Astrocyte of the cerebellum (primary cell): Measurements from ENCODE around the gene SPNS2.
A peak's percentile ranks its signal among the peaks of the same experiment; 100 is the strongest.

ENCODE experiments used
- DNase-seq: peaks from one replicate; pipeline ENCODE4 v3.0.0-alpha.2; 2011; ENCODE audit warnings: low read depth
- H3K4me3 ChIP-seq: 2 replicates; pipeline ENCODE4 v1.5.1; 2011; ENCODE audit warnings: mild to moderate bottlenecking, low read depth, low read length, moderate library complexity
- in situ Hi-C: cut with HindIII; loops from 2 replicates; pipeline ENCODE4 v1.10.0; 2017; ENCODE audit warnings: low sequenced_read_pairs
- TF ChIP-seq, protein P1 (sequence below): IDR thresholded peaks from 2 replicates; pipeline ENCODE4 v1.5.1; 2012; ENCODE audit warnings: low read length, low read depth, moderate library complexity, mild to moderate bottlenecking; ENCODE audit errors: missing control alignments

SPNS2 gene

DNA sequence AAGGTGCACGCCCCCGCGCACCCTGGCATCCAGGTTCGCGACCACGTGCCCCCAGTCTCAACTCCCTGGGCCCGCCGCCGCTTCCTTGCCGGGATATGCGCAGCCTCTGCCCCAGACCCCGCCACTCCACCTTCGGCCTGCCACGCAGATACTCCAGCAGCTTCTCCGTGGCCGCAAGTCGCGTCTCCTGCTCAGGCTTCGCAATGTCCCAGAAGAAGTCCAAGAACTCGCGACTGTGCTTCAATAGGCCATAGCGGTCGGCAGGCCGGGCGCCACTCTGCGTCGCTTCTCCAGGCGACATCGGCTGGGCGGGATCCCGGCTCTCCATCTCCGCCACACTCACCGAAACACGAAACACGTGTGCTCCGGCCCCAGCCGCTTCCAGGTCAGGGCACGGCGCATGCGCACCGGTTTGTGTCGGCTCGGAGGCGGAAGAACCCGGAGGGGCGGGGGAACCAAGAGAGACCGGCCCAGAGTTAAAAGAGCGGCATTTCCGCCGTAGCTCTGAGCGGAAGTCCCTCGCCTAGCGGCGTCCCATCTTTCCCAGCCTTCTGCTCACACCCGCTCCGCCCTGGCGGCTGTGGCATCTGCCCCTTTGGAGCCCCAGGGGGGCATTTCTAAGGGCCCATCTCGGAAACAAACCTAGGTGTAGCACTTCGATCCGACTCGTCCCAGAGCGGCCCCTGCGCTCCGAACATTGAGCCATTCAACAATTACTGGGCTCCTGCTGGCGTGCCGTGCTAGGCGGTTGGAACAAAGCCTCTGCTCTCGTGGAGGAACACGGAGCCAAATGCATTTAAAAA lies 56.5 kb downstream of the SPNS2 start, which contains the start of gene MYBBP1A:
TSS of gene MYBBP1A (minus strand) at position 388 of the 803 bp plus-strand sequence. CDS start at position 328, 60 bp downstream.
- TF ChIP-seq, protein P1, sequence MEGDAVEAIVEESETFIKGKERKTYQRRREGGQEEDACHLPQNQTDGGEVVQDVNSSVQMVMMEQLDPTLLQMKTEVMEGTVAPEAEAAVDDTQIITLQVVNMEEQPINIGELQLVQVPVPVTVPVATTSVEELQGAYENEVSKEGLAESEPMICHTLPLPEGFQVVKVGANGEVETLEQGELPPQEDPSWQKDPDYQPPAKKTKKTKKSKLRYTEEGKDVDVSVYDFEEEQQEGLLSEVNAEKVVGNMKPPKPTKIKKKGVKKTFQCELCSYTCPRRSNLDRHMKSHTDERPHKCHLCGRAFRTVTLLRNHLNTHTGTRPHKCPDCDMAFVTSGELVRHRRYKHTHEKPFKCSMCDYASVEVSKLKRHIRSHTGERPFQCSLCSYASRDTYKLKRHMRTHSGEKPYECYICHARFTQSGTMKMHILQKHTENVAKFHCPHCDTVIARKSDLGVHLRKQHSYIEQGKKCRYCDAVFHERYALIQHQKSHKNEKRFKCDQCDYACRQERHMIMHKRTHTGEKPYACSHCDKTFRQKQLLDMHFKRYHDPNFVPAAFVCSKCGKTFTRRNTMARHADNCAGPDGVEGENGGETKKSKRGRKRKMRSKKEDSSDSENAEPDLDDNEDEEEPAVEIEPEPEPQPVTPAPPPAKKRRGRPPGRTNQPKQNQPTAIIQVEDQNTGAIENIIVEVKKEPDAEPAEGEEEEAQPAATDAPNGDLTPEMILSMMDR = peak; percentile 15
- in situ Hi-C loops = no loop called here
- DNase-seq = peak; percentile 81

DNA sequence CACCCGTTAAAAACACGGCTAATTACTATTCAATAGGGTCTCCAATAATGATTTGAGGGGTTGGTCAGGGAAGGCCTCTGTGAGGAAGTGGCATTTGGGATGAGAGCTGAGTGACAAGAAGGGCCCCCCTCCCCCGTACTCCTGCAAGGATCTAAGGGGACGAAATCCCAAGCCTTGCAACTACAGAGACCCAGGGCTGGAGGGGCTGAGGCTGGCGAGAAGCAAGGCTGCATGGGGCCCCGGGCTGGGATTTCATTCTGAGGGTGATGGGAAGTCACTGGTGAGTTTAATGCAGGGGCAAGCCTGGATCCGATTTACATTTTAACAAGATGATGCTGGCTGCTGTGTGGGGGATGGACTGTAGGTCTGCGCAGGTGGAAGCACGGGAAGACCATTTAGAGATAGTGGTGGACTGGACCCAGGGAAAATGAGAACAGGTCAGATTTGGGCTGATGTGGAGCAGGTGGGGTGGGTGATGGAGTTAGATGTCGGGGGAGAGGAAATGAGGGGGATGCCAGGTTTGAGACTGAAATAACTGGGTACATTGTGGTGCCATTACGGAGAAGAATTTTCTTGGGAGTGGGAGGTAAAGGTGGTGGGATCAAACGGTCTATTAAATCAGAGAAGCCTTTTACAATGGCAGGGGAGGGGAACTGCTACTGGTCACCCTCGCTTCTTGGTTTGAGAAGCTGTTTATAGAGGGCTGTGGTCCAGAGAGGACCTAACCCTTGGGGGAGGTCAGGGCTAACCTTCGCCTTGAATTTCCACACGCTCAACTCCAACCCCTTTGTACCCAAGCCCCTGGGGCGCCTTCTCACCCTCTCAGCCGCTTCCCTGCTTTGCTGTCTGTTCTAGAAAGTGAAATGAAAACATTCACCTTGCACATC lies 57.4 kb downstream of the SPNS2 start:
- H3K4me3 ChIP-seq = peak overlapping the region; percentile 91
- DNase-seq = no peak
- TF ChIP-seq, protein P1 = no peak
- in situ Hi-C loops = no loop called here

More for the DNA sequence above, 56.5 kb downstream of the SPNS2 start, which contains the start of gene MYBBP1A:
- H3K4me3 ChIP-seq = peak within 1 kb of the TSS; percentile 91

DNA sequence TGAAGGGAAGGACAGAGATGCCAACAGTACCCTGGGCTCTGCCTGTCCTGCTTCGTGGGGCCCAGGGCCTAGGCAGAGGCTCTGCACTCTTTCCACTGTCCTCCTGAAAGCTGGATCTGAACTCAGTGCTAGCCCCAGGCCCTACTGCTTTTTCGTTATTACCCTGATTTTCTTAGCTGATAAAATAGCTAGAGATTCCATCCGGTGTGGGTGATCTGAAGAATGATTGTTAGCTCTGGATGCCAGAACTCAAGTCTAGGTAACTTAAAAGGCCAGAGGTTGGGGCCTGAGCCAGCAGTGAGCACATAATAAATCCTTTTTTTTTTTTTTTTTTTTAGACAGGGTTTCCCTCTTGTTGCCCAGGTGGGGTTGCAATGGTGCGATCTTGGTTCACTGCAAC lies 58.3 kb downstream of the SPNS2 start:
- TF ChIP-seq, protein P1 = no peak
- no peak overlapping the region for H3K4me3 ChIP-seq
- in situ Hi-C loops = no loop called here
- no peak for DNase-seq

DNA sequence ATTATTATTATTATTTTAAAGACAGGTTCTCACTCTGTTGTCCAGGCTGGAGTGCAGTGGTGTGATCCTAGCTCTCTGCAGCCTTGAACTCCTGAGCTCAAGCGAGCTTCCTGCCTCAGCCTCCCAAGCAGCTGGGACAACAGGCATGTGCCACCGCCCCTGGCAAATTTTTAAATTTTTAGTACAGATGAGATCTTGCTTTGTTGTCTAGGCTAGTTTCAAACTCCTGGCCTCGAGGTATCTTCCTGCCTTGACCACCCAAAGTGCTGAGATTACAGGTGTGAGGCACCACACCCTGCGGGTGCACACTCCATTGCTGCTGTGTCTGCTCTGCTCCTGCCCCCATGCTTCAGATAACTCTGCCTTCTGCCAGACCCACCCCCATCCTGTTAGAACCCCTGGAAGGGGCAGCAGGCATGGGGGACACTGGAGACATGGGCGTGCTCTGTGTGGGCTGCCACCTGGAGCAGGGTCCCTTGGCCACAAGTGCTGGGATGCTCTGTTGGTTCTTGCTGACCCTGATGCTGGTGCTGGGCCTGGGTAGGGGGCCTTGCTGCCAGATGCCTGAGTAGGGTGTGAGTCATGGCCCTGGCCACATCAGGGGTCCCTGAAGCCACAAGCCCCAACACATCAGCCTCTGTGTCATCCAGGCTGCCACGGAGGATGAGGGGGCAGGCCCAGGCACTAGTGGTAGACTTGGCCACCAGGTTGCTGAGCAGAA lies 59.1 kb downstream of the SPNS2 start:
- in situ Hi-C loops = no loop called here
- TF ChIP-seq, protein P1 = no peak
- no peak overlapping the region for H3K4me3 ChIP-seq
- no peak for DNase-seq

DNA sequence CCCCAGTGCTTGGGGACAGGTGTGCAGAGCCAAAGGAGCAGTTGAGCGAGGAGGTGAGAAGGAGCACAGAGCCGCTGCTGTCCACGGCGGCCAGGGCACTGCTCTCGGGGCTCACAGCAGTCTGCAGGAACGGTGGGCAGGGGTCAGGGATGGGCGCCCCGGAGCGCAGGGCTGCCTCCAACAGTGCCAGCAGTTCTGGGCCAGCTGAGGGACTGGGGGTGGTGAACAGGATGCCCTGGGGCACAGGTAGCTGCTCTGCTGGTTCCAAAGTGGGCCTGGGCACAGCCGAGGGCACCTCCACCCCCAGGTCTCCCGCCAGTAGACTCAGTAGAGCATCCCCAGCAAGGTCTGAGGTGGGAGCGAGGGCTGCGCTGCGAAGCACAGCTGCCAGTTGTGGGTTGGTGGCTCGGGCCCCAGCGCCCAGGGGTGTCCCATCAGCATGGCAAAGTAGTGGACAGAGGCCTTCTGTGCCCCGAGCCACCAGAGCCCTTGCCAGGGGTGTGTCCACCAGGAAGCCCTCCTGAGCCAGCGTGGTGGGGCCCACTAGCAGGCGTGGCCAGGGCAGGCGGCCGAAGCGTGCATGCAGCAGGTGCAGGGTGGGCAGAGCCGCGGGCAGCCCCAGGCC lies 59.8 kb downstream of the SPNS2 start:
- TF ChIP-seq, protein P1 = no peak
- no peak for DNase-seq
- no peak overlapping the region for H3K4me3 ChIP-seq
- in situ Hi-C loops = no loop called here
